WTC11 (cell line): Measurements from ENCODE around the gene GMPR. TPM values are rescaled to one million over a fixed set of nuclear protein-coding genes. Genes with fewer than 3 reads are reported as not detected.

Experiments
- ATAC-seq: fragments of 200-7000 bp; cut with Tn5 transposase; 2 replicates; pipeline ENCODE4 v1.10.0; 2021; ENCODE audit warnings: mild to moderate bottlenecking, moderate library complexity
- CTCF ChIA-PET: fragments of 300-600 bp; sonication (Branson Sonifier 250); formaldehyde crosslinking; loops from one replicate; lab custom pipeline; 2021; ENCODE audit warnings: antibody characterized with exemption; lab: Charles Lee
- POLR2A ChIA-PET: fragments of 350-600 bp; sonication (Branson Sonifier 250); formaldehyde crosslinking; loops from one replicate; lab custom pipeline; 2021; ENCODE audit warnings: antibody characterized with exemption; lab: Charles Lee
- DNase-seq: peaks from one replicate; pipeline ENCODE4 v3.0.0; 2021; ENCODE audit warnings: low spot score
- H3K27ac Mint-ChIP-seq: 2 replicates; pipeline ENCODE4 v1.8.0; 2021; ENCODE audit warnings: mixed read lengths
- H3K27me3 Mint-ChIP-seq: 2 replicates; pipeline ENCODE4 v1.8.0; 2021; ENCODE audit warnings: low read depth, mild to moderate bottlenecking, moderate library complexity, mixed read lengths
- H3K36me3 Mint-ChIP-seq: 2 replicates; pipeline ENCODE4 v1.8.0; 2021; ENCODE audit warnings: mixed read lengths
- H3K4me1 Mint-ChIP-seq: 2 replicates; pipeline ENCODE4 v1.8.0; 2022; ENCODE audit warnings: mixed read lengths
- H3K4me3 Mint-ChIP-seq: 2 replicates; pipeline ENCODE4 v1.8.0; 2021; ENCODE audit warnings: mild to moderate bottlenecking, moderate library complexity, mixed read lengths
- H3K9me3 Mint-ChIP-seq: 2 replicates; pipeline ENCODE4 v1.8.0; 2021; ENCODE audit warnings: mixed read lengths
- ATF6 ChIP-seq: sonication (generic); formaldehyde crosslinking; IDR thresholded peaks from 2 replicates; pipeline ENCODE4 v1.8.1; 2023; ENCODE audit warnings: mild to moderate bottlenecking, missing genetic modification reagents
- ELF4 ChIP-seq: sonication (generic); formaldehyde crosslinking; IDR thresholded peaks from 2 replicates; pipeline ENCODE4 v1.8.1; 2022; ENCODE audit warnings: low read depth, mild to moderate bottlenecking, moderate library complexity, missing genetic modification reagents
- ESRRA ChIP-seq: sonication (generic); formaldehyde crosslinking; IDR thresholded peaks from 2 replicates; pipeline ENCODE4 v1.8.1; 2022; ENCODE audit warnings: mild to moderate bottlenecking, missing genetic modification reagents, borderline replicate concordance
- IRF1 ChIP-seq: sonication (generic); formaldehyde crosslinking; IDR thresholded peaks from 2 replicates; pipeline ENCODE4 v1.8.0; 2023; ENCODE audit warnings: missing genetic modification reagents
- JAZF1 ChIP-seq: fragments of 250-450 bp; sonication (Bioruptor Pico); IDR thresholded peaks from 2 replicates; pipeline ENCODE4 v1.9.0; 2021; ENCODE audit warnings: moderate library complexity, mild to moderate bottlenecking, inconsistent platforms
- NFATC4 ChIP-seq: fragments of 250-450 bp; sonication (Bioruptor Pico); IDR thresholded peaks from 2 replicates; pipeline ENCODE4 v1.9.0; 2021; ENCODE audit warnings: mild to moderate bottlenecking
- NR3C1 ChIP-seq: sonication (generic); formaldehyde crosslinking; conservative IDR thresholded peaks from 2 replicates; pipeline ENCODE4 v1.8.1; 2023; ENCODE audit warnings: low read depth, mild to moderate bottlenecking, missing genetic modification reagents
- RELA ChIP-seq: sonication (generic); formaldehyde crosslinking; IDR thresholded peaks from 2 replicates; pipeline ENCODE4 v1.8.1; 2022; ENCODE audit warnings: missing genetic modification reagents, mild to moderate bottlenecking, borderline replicate concordance
- TP53 ChIP-seq: sonication (generic); formaldehyde crosslinking; IDR thresholded peaks from 2 replicates; pipeline ENCODE4 v1.8.1; 2023; ENCODE audit warnings: mild to moderate bottlenecking, missing genetic modification reagents
- ZMAT4 ChIP-seq: fragments of 250-450 bp; sonication (Bioruptor Pico); IDR thresholded peaks from 2 replicates; pipeline ENCODE4 v1.9.0; 2021; ENCODE audit warnings: mild to moderate bottlenecking
- ZNF121 ChIP-seq: sonication (generic); formaldehyde crosslinking; IDR thresholded peaks from 2 replicates; pipeline ENCODE4 v1.8.0; 2023; ENCODE audit warnings: missing genetic modification reagents
- ZNF512 ChIP-seq: sonication (generic); formaldehyde crosslinking; IDR thresholded peaks from 2 replicates; pipeline ENCODE4 v1.8.1; 2022; ENCODE audit warnings: missing genetic modification reagents, borderline replicate concordance
- ZNF532 ChIP-seq: fragments of 250-450 bp; sonication (Bioruptor Pico); IDR thresholded peaks from 2 replicates; pipeline ENCODE4 v1.9.0; 2021; ENCODE audit warnings: mild to moderate bottlenecking, borderline replicate concordance
- total RNA-seq: library from RNA; stranded (reverse); gene quantifications from 3 replicates; pipeline ENCODE4 v1.2.3, GENCODE V29; 2021

Gene GMPR
- total RNA-seq, 1 experiment from 2014 or later, result 2.4 TPM

- no peaks in the 10 kb centered on the region for H3K27me3 Mint-ChIP-seq
These were observed 21.8 kb upstream of the GMPR start for GRCh38 chr6:16216501-16217155.

More at GRCh38 chr6:16216501-16217155, 21.8 kb upstream of the GMPR start:
- POLR2A ChIA-PET, result no interaction called here
- DNase-seq, result no peak
- no peak overlapping the region for H3K27ac Mint-ChIP-seq
- H3K36me3 Mint-ChIP-seq, result no peaks in the 10 kb centered on the region
- 0 out of 2 replicates have a peak, but pooled peaks cover 3% of the 10 kb centered on the region for H3K9me3 Mint-ChIP-seq
- H3K4me1 Mint-ChIP-seq, result peaks cover 3% of the 10 kb centered on the region; the same call in 1 of the 2 replicates
- no peak for TF ChIP-seq ZNF512
- TF ChIP-seq ELF4 (CRISPR knock-in tag), result no peak
- no peak for TF ChIP-seq IRF1 (CRISPR knock-in tag)
- TF ChIP-seq ZNF121, result no peak
- no peak for TF ChIP-seq TP53 (CRISPR knock-in tag)
- TF ChIP-seq ESRRA (CRISPR knock-in tag), result no peak
- TF ChIP-seq NFATC4 (CRISPR knock-in tag), result no peak
- no peak for TF ChIP-seq ATF6 (CRISPR knock-in tag)
- TF ChIP-seq NR3C1 (CRISPR knock-in tag), result no peak
- no peak for TF ChIP-seq RELA (CRISPR knock-in tag)
- no peak for TF ChIP-seq JAZF1 (CRISPR knock-in tag)
- TF ChIP-seq ZMAT4, result no peak
- TF ChIP-seq ZNF532 (CRISPR knock-in tag), result no peak
- CTCF ChIA-PET, result interaction anchor here (0.5 to 1.3 kb wide), 3 partner anchors 11 to 304 kb away, joined by 3 to 5 read pairs (median 4); no protein-coding TSS in a partner anchor
- no peak overlapping the region for H3K4me3 Mint-ChIP-seq
- no peak for ATAC-seq
